ENCODE results near the gene RABAC1.

Gene RABAC1

GRCh38 chr19:41921577-41922576, 37.2 kb downstream of the RABAC1 start:
- no peak overlapping the region for H3K27ac ChIP-seq
- TF ChIP-seq ZFX (IDR thresholded peaks at IDR 0.05; ENCODE audit: borderline replicate concordance) (no peak), CTCF (IDR thresholded peaks at IDR 0.05) (no peak)

GRCh38 chr19:41920882-41921576, 38.1 kb downstream of the RABAC1 start:
- TF ChIP-seq CTCF (IDR thresholded peaks at IDR 0.05) = no peak
- TF ChIP-seq ZFX (IDR thresholded peaks at IDR 0.05; ENCODE audit: borderline replicate concordance) = no peak
- H3K27ac ChIP-seq = no peak overlapping the region

GRCh38 chr19:41919948-41920712, 39.0 kb downstream of the RABAC1 start:
- H3K27ac ChIP-seq = no peak overlapping the region
- TF ChIP-seq ZFX (IDR thresholded peaks at IDR 0.05; ENCODE audit: borderline replicate concordance) = no peak
- no peak for TF ChIP-seq CTCF (IDR thresholded peaks at IDR 0.05)

- H3K27ac ChIP-seq = no peak overlapping the region
- TF ChIP-seq ZFX (IDR thresholded peaks at IDR 0.05; ENCODE audit: borderline replicate concordance) = no peak
- no peak for TF ChIP-seq CTCF (IDR thresholded peaks at IDR 0.05)
Observed at GRCh38 chr19:41918653-41919244, 40.4 kb downstream of the RABAC1 start.

GRCh38 chr19:41918095-41918494, 41.0 kb downstream of the RABAC1 start:
- TF ChIP-seq CTCF (IDR thresholded peaks at IDR 0.05) = no peak
- TF ChIP-seq ZFX (IDR thresholded peaks at IDR 0.05; ENCODE audit: borderline replicate concordance) = no peak

GRCh38 chr19:41917676-41918075, 41.4 kb downstream of the RABAC1 start:
- TF ChIP-seq CTCF (IDR thresholded peaks at IDR 0.05) = no peak

More at GRCh38 chr19:41918095-41918494, 41.0 kb downstream of the RABAC1 start:
- H3K27ac ChIP-seq = no peak overlapping the region

More at GRCh38 chr19:41917676-41918075, 41.4 kb downstream of the RABAC1 start:
- H3K27ac ChIP-seq = no peak overlapping the region

Data from 22Rv1 (cell line).